HepG2 (cell line): ENCODE results near the gene RAC3. TPM values are rescaled to one million over a fixed set of nuclear protein-coding genes. Genes with fewer than 3 reads are reported as not detected.

Source experiments
- CBX1 ChIP-seq: IDR thresholded peaks from one replicate; pipeline ENCODE4 v1.6.1; 2016; ENCODE audit warnings: antibody characterized with exemption, low read depth
- CREB3 ChIP-seq: sonication (generic); formaldehyde crosslinking; IDR thresholded peaks from 2 replicates; pipeline ENCODE4 v1.5.0; 2020; ENCODE audit warnings: missing genetic modification reagents
- GTF3A ChIP-seq: sonication (generic); formaldehyde crosslinking; conservative IDR thresholded peaks from 2 replicates; pipeline ENCODE4 v1.4.0; 2020; ENCODE audit warnings: mild to moderate bottlenecking, missing genetic modification reagents
- HIC2 ChIP-seq: sonication (generic); formaldehyde crosslinking; IDR thresholded peaks from 2 replicates; pipeline ENCODE4 v1.9.0; 2022; ENCODE audit warnings: low read depth, missing genetic modification reagents
- KAT8 ChIP-seq: IDR thresholded peaks from 2 replicates; pipeline ENCODE4 v1.6.1; 2016; ENCODE audit warnings: missing genetic modification reagents, missing compliant biosample characterization
- NR2F6 ChIP-seq, 2 experiments: IDR thresholded peaks; 2 replicates each; pipeline ENCODE4 v1.6.1; 2016; ENCODE audit warnings: antibody characterized with exemption in 1 of 2, mild to moderate bottlenecking in 1 of 2
- SSRP1 ChIP-seq: IDR thresholded peaks from 2 replicates; pipeline ENCODE4 v1.6.1; 2016; ENCODE audit warnings: control low read depth
- STAT6 ChIP-seq: sonication (generic); formaldehyde crosslinking; IDR thresholded peaks from 2 replicates; pipeline ENCODE4 v1.4.0; 2020; ENCODE audit warnings: missing genetic modification reagents, mild to moderate bottlenecking, borderline replicate concordance
- TEAD3 ChIP-seq: optimal IDR thresholded peaks from 2 replicates; pipeline ENCODE3; 2016; ENCODE audit warnings: borderline replicate concordance
- TFDP1 ChIP-seq: IDR thresholded peaks from 2 replicates; pipeline ENCODE4 v1.6.1; 2016; ENCODE audit warnings: missing compliant biosample characterization, missing genetic modification reagents, borderline replicate concordance
- TMF1 ChIP-seq: sonication (generic); formaldehyde crosslinking; IDR thresholded peaks from 2 replicates; pipeline ENCODE4 v1.8.1; 2022; ENCODE audit warnings: low read depth, missing genetic modification reagents
- ZBTB38 ChIP-seq: sonication (generic); formaldehyde crosslinking; IDR thresholded peaks from 2 replicates; pipeline ENCODE4 v1.5.1; 2020; ENCODE audit warnings: mild to moderate bottlenecking, missing genetic modification reagents
- ZNF142 ChIP-seq: sonication (generic); formaldehyde crosslinking; IDR thresholded peaks from 2 replicates; pipeline ENCODE4 v1.4.0; 2020; ENCODE audit warnings: missing genetic modification reagents
- ZNF263 ChIP-seq: sonication (generic); formaldehyde crosslinking; IDR thresholded peaks from 2 replicates; pipeline ENCODE4 v1.4.0; 2020; ENCODE audit warnings: missing genetic modification reagents
- ZNF264 ChIP-seq: sonication (generic); formaldehyde crosslinking; IDR thresholded peaks from 2 replicates; pipeline ENCODE4 v1.4.0; 2020; ENCODE audit warnings: missing genetic modification reagents
- ZNF75D ChIP-seq: sonication (generic); formaldehyde crosslinking; IDR thresholded peaks from 2 replicates; pipeline ENCODE4 v1.8.1; 2023; ENCODE audit warnings: missing genetic modification reagents, mild to moderate bottlenecking, borderline replicate concordance
- polyA plus RNA-seq, 8 experiments: library from polyadenylated mRNA; depleted of rRNA in 3 of 8; stranded (reverse) in 7 of 8; unstranded in 1 of 8; fragments of >200 nt; fragmentation: Illumina TruSeq in 4 of 8; extraction: Trizol in 4 of 8; gene quantifications; 2 replicates each; pipeline versions ENCODE4 v1.2.1 to v1.2.3, GENCODE V29; 2011 to 2016; ENCODE audit warnings: low read depth in 4 of 8, missing spikeins in 1 of 8, mixed read lengths in 1 of 8; ENCODE audit not compliant: insufficient read depth in 1 of 8
- total RNA-seq, 5 experiments: library from RNA; depleted of rRNA; stranded (reverse); fragments of >200 nt; fragmentation: Illumina TruSeq; extraction: Trizol; gene quantifications; 2 replicates each; pipeline ENCODE4 v1.2.3, GENCODE V29; 2016; ENCODE audit warnings: low read depth in 1 of 5

RAC3 gene
- total and polyA plus RNA-seq, 2 of the 13 experiments (the other 11 are each of a cell fraction or from before 2014, with no cell fraction given), result 10.5 to 21.3 TPM

GRCh38 chr17:82019690-82020571, 11.5 kb upstream of the RAC3 start (continued):
- TF ChIP-seq NR2F6 (IDR thresholded peaks at IDR 0.05) (no peak), NR2F6 (CRISPR knock-in tag; IDR thresholded peaks at IDR 0.05) (no peak), ZNF263 (CRISPR knock-in tag) (no peak), ZNF75D (no peak), STAT6 (no peak), SSRP1 (0 out of 2 replicates have a peak, but pooled peaks have one; percentile 37), TEAD3 (CRISPR knock-in tag) (no peak), CBX1 (peak; percentile 67), TMF1 (CRISPR knock-in tag) (no peak), ZNF264 (CRISPR knock-in tag) (0 out of 2 replicates have a peak, but pooled peaks have one; percentile 56), HIC2 (CRISPR knock-in tag) (peak; percentile 90), ZBTB38 (CRISPR knock-in tag) (0 out of 2 replicates have a peak, but pooled peaks have one; percentile 7), GTF3A (CRISPR knock-in tag) (no peak), CREB3 (CRISPR knock-in tag) (no peak), ZNF142 (CRISPR knock-in tag) (no peak), TFDP1 (no peak; the same call in 1 of the 2 replicates), KAT8 (no peak)
